Kidney epithelial cell (primary cell): Measurements from ENCODE around the gene RHD. TPM values are rescaled to one million over a fixed set of nuclear protein-coding genes. Genes with fewer than 3 reads are reported as not detected.
A peak's percentile ranks its signal among the peaks of the same experiment; 100 is the strongest.

ENCODE experiments used
- DNase-seq: peaks from one replicate; pipeline ENCODE4 v3.0.0-alpha.2; 2010; ENCODE audit warnings: low read depth
- H3K27me3 ChIP-seq: 2 replicates; pipeline ENCODE4 v1.6.0; 2011; ENCODE audit warnings: low read length; ENCODE audit not compliant: control insufficient read depth, insufficient read depth
- H3K36me3 ChIP-seq: 2 replicates; pipeline ENCODE4 v1.5.1; 2011; ENCODE audit warnings: low read length; ENCODE audit not compliant: control insufficient read depth, insufficient read depth
- H3K4me3 ChIP-seq: 2 replicates; pipeline ENCODE4 v1.5.1; 2011; ENCODE audit warnings: low read depth, mild to moderate bottlenecking, control low read depth, low read length
- CTCF ChIP-seq: IDR thresholded peaks from 2 replicates; pipeline ENCODE4 v1.5.1; 2011; ENCODE audit warnings: mild to moderate bottlenecking, moderate library complexity, low read length, control low read depth, inconsistent platforms; ENCODE audit not compliant: insufficient read depth, poor library complexity, severe bottlenecking
- total RNA-seq: library from RNA; depleted of rRNA; stranded (reverse); fragments of >200 nt; gene quantifications from 2 replicates; pipeline ENCODE4 v1.2.3, GENCODE V29; 2015

The RHD gene
- total RNA-seq, 1 donor from 2014 or later = not detected

- Histone ChIP-seq H3K4me3 (peak overlapping the region; percentile 93), H3K27me3 (no peaks in the 10 kb centered on the region), H3K36me3 (peaks cover 2% of the 10 kb centered on the region)
- TF ChIP-seq CTCF = no peak
- no peak for DNase-seq
Observed at GRCh38 chr1:25246600-25247023, 25.7 kb upstream of the RHD start.

- H3K4me3 ChIP-seq = peak within 1 kb of the TSS; percentile 93
- TF ChIP-seq CTCF = no peak
- peaks cover 2% of the 10 kb centered on the region for H3K36me3 ChIP-seq
- H3K27me3 ChIP-seq = no peaks in the 10 kb centered on the region
- peak; percentile 84 for DNase-seq
Observed at GRCh38 chr1:25247024-25247828, 25.1 kb upstream of the RHD start, which contains the start of gene RSRP1. Gene RSRP1 (minus strand): TSS chr1:25247454. CDS start chr1:25246963, 491 bp downstream.

GRCh38 chr1:25247829-25248754 lies 24.2 kb upstream of the RHD start:
- Histone ChIP-seq H3K36me3 (peaks cover 2% of the 10 kb centered on the region), H3K4me3 (peak overlapping the region; percentile 93), H3K27me3 (no peaks in the 10 kb centered on the region)
- peak; percentile 31 for TF ChIP-seq CTCF
- DNase-seq = no peak

- no peak for DNase-seq
- no peak overlapping the region for H3K4me3 ChIP-seq
Observed at GRCh38 chr1:25253911-25254310, 18.4 kb upstream of the RHD start.

More at GRCh38 chr1:25253911-25254310, 18.4 kb upstream of the RHD start:
- no peaks in the 10 kb centered on the region for H3K27me3 ChIP-seq
- H3K36me3 ChIP-seq = no peaks in the 10 kb centered on the region
- TF ChIP-seq CTCF = no peak
